ENCODE data around the gene GABBR2.

DNA sequence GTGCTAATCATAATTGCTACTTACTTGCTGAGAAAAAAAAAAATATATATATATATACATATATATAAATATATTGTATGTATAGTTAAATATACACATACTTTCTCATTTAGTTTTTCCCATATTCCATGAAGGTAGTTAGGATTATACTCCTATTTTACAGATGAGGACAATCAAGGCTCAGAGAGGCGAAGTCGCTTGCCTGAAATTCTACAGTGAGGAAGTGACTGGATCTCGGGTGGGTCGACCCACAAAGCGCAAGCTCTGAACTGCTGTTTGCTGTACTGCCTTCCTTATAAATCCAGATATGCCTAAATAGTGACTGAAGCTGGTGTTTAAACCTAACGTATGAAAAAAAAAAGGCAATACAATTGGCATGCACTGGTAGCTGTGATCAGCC lies 305.0 kb downstream of the GABBR2 start:
- TF ChIP-seq CTCF (IDR thresholded peaks at IDR 0.05) (no peak), EZH2phosphoT487 (IDR thresholded peaks at IDR 0.05; ENCODE audit: borderline replicate concordance, low read depth) (no peak), CHD2 (IDR thresholded peaks at IDR 0.05; ENCODE audit: low read length, partially characterized antibody) (no peak), PBX3 (IDR thresholded peaks at IDR 0.05) (no peak), FOXM1 (IDR thresholded peaks at IDR 0.05; ENCODE audit: low read depth) (no peak), MXI1 (IDR thresholded peaks at IDR 0.05; ENCODE audit: low read depth, low read length) (no peak), NRF1 (IDR thresholded peaks at IDR 0.05; ENCODE audit: low read depth, low read length) (no peak)
- TF ChIP-seq, protein P1, sequence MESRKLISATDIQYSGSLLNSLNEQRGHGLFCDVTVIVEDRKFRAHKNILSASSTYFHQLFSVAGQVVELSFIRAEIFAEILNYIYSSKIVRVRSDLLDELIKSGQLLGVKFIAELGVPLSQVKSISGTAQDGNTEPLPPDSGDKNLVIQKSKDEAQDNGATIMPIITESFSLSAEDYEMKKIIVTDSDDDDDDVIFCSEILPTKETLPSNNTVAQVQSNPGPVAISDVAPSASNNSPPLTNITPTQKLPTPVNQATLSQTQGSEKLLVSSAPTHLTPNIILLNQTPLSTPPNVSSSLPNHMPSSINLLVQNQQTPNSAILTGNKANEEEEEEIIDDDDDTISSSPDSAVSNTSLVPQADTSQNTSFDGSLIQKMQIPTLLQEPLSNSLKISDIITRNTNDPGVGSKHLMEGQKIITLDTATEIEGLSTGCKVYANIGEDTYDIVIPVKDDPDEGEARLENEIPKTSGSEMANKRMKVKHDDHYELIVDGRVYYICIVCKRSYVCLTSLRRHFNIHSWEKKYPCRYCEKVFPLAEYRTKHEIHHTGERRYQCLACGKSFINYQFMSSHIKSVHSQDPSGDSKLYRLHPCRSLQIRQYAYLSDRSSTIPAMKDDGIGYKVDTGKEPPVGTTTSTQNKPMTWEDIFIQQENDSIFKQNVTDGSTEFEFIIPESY (IDR thresholded peaks at IDR 0.05; ENCODE audit: borderline replicate concordance, low read depth): no peak
- TF ChIP-seq, protein P2, sequence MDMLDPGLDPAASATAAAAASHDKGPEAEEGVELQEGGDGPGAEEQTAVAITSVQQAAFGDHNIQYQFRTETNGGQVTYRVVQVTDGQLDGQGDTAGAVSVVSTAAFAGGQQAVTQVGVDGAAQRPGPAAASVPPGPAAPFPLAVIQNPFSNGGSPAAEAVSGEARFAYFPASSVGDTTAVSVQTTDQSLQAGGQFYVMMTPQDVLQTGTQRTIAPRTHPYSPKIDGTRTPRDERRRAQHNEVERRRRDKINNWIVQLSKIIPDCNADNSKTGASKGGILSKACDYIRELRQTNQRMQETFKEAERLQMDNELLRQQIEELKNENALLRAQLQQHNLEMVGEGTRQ (IDR thresholded peaks at IDR 0.05; ENCODE audit: borderline replicate concordance, low read depth, low read length): no peak
- TF ChIP-seq, protein P3, sequence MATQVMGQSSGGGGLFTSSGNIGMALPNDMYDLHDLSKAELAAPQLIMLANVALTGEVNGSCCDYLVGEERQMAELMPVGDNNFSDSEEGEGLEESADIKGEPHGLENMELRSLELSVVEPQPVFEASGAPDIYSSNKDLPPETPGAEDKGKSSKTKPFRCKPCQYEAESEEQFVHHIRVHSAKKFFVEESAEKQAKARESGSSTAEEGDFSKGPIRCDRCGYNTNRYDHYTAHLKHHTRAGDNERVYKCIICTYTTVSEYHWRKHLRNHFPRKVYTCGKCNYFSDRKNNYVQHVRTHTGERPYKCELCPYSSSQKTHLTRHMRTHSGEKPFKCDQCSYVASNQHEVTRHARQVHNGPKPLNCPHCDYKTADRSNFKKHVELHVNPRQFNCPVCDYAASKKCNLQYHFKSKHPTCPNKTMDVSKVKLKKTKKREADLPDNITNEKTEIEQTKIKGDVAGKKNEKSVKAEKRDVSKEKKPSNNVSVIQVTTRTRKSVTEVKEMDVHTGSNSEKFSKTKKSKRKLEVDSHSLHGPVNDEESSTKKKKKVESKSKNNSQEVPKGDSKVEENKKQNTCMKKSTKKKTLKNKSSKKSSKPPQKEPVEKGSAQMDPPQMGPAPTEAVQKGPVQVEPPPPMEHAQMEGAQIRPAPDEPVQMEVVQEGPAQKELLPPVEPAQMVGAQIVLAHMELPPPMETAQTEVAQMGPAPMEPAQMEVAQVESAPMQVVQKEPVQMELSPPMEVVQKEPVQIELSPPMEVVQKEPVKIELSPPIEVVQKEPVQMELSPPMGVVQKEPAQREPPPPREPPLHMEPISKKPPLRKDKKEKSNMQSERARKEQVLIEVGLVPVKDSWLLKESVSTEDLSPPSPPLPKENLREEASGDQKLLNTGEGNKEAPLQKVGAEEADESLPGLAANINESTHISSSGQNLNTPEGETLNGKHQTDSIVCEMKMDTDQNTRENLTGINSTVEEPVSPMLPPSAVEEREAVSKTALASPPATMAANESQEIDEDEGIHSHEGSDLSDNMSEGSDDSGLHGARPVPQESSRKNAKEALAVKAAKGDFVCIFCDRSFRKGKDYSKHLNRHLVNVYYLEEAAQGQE (IDR thresholded peaks at IDR 0.05; ENCODE audit: low read depth, low read length): no peak
